Natural killer cell (primary cell): Measurements from ENCODE around the gene ZFAND3. TPM values are rescaled to one million over a fixed set of nuclear protein-coding genes. Genes with fewer than 3 reads are reported as not detected.

Experiments
- ATAC-seq, 3 donors: fragments of 150-1000 bp in 2 of 3; fragments of 200-7000 bp in 1 of 3; cut with Tn5 transposase; 1 replicate in 1 of 3; 2 replicates in 2 of 3; pipeline ENCODE4 v1.10.0; 2021; ENCODE audit warnings: mild to moderate bottlenecking in 2 of 3, moderate library complexity in 2 of 3
- DNase-seq, 2 donors: peaks; one replicate each; pipeline versions ENCODE4 v3.0.0 to v3.0.0-alpha.2; 2013 to 2021; ENCODE audit warnings: mixed read lengths in 1 of 2
- H3K27ac ChIP-seq: one replicate; pipeline ENCODE4 v1.5.1; 2013; ENCODE audit warnings: mild to moderate bottlenecking, low read length
- H3K27me3 ChIP-seq: one replicate; pipeline ENCODE4 v1.6.1; 2013; ENCODE audit warnings: low read length; ENCODE audit not compliant: control insufficient read depth, insufficient read depth
- H3K36me3 ChIP-seq: one replicate; pipeline ENCODE4 v1.6.1; 2013; ENCODE audit warnings: low read length; ENCODE audit not compliant: control insufficient read depth, insufficient read depth
- H3K4me1 ChIP-seq: one replicate; pipeline ENCODE4 v1.6.1; 2013; ENCODE audit warnings: low read length; ENCODE audit not compliant: control insufficient read depth, insufficient read depth
- H3K4me3 ChIP-seq: one replicate; pipeline ENCODE4 v1.5.1; 2013; ENCODE audit warnings: low read length
- H3K9me3 ChIP-seq: one replicate; pipeline ENCODE4 v1.6.1; 2013; ENCODE audit warnings: low read length; ENCODE audit not compliant: control insufficient read depth, insufficient read depth
- H3K27ac Mint-ChIP-seq, 2 donors: one replicate each; pipeline ENCODE4 v1.8.0; 2022; ENCODE audit warnings: mild to moderate bottlenecking in 2 of 2, mixed read lengths in 2 of 2, moderate library complexity in 1 of 2
- H3K27me3 Mint-ChIP-seq, 2 donors: one replicate each; pipeline ENCODE4 v1.8.0; 2022; ENCODE audit warnings: low read depth in 2 of 2, mixed read lengths in 2 of 2
- H3K36me3 Mint-ChIP-seq: one replicate; pipeline ENCODE4 v1.8.0; 2022; ENCODE audit warnings: mixed read lengths
- H3K4me1 Mint-ChIP-seq, 2 donors: one replicate each; pipeline ENCODE4 v1.8.0; 2022; ENCODE audit warnings: mixed read lengths in 2 of 2
- H3K4me3 Mint-ChIP-seq: one replicate; pipeline ENCODE4 v1.8.0; 2022; ENCODE audit warnings: mild to moderate bottlenecking, moderate library complexity, mixed read lengths
- H3K9me3 Mint-ChIP-seq, 2 donors: one replicate each; pipeline ENCODE4 v1.8.0; 2022; ENCODE audit warnings: mixed read lengths in 2 of 2
- CTCF ChIP-seq: fragments of 200-600 bp; IDR thresholded peaks from one replicate; pipeline ENCODE4 v1.8.0; 2022; ENCODE audit warnings: antibody characterized with exemption
- WGBS: methylation state at CpG from one replicate; pipeline ENCODE4 v1.1.7; 2013; ENCODE audit warnings: missing lambda C conversion rate; ENCODE audit not compliant: insufficient coverage; 5-methylcytosine and 5-hydroxymethylcytosine counted together
- intact Hi-C: fragments of 100-400 bp; cut with micrococcal nuclease; formaldehyde crosslinking; loops from one replicate; pipeline ENCODE4 v1.14.2; 2022
- total RNA-seq, 4 donors: library from RNA; stranded (reverse); fragments of 120-200 nt in 1 of 4; gene quantifications; one replicate each; pipeline versions ENCODE4 v1.2.3 to v1.2.4, GENCODE V29; 2013 to 2022

Gene ZFAND3
- total RNA-seq, 3 donors from 2014 or later (not counting 1 experiment from before 2014, with no cell fraction given) = 87.7 to 97.4 (median 90.1) TPM

- Histone ChIP-seq H3K27ac (no peak overlapping the region), H3K36me3 (no peaks in the 10 kb centered on the region), H3K9me3 (no peaks in the 10 kb centered on the region), H3K27me3 (no peaks in the 10 kb centered on the region), H3K4me1 (peaks cover 18% of the 10 kb centered on the region), H3K4me3 (no peak overlapping the region)
- H3K27ac Mint-ChIP-seq = peak overlapping the region in 1 of 2 donors; percentile 97
- H3K27me3 Mint-ChIP-seq = no peaks in the 10 kb centered on the region
- DNase-seq (no peak), ATAC-seq (no peak)
- intact Hi-C loops = no loop called here
- peaks cover 31% of the 10 kb centered on the region in 2 donors for H3K4me1 Mint-ChIP-seq
- 90% methylated on average over 5 of the region's 7 CpGs for WGBS
- no peak for TF ChIP-seq CTCF
- H3K9me3 Mint-ChIP-seq = no peaks in the 10 kb centered on the region
- H3K4me3 Mint-ChIP-seq = peak overlapping the region; percentile 54
- no peaks in the 10 kb centered on the region for H3K36me3 Mint-ChIP-seq
Measured at GRCh38 chr6:37816599-37817375, 2.7 kb upstream of the ZFAND3 start.

- H3K4me3 ChIP-seq = peak overlapping the region; percentile 76
- Mint-ChIP-seq H3K27me3 (no peaks in the 10 kb centered on the region), H3K4me1 (peaks cover 47 to 50% of the 10 kb centered on the region in 2 donors), H3K36me3 (no peaks in the 10 kb centered on the region), H3K9me3 (no peaks in the 10 kb centered on the region), H3K4me3 (peak overlapping the region; percentile 97), H3K27ac (peak overlapping the region; percentile 97 to 99)
- DNase-seq = peak; percentile 92 to 99
- H3K27ac ChIP-seq = peak overlapping the region; percentile 92
- WGBS = under 1% methylated on average over 26 of the region's 27 CpGs
- H3K36me3 ChIP-seq = no peaks in the 10 kb centered on the region
- H3K27me3 ChIP-seq = no peaks in the 10 kb centered on the region
- ATAC-seq = peak; percentile 79 to 91 (median 80)
- H3K4me1 ChIP-seq = peaks cover 31% of the 10 kb centered on the region
- no peaks in the 10 kb centered on the region for H3K9me3 ChIP-seq
- intact Hi-C loops = loop anchor here (1.0 kb wide), 1 partner anchor 50 kb away; no protein-coding TSS in a partner anchor
- TF ChIP-seq CTCF = no peak
Measured at GRCh38 chr6:37818536-37819176, 871 bp upstream of the ZFAND3 start.

GRCh38 chr6:37819802-37820717, 533 bp downstream of the ZFAND3 start:
- Mint-ChIP-seq H3K4me3 (peak overlapping the region; percentile 97), H3K9me3 (no peaks in the 10 kb centered on the region), H3K27ac (peak overlapping the region; percentile 97 to 99), H3K36me3 (no peaks in the 10 kb centered on the region), H3K27me3 (no peaks in the 10 kb centered on the region), H3K4me1 (peaks cover 51 to 54% of the 10 kb centered on the region in 2 donors)
- ATAC-seq (peak; percentile 16 to 27 (median 17)), DNase-seq (peak; percentile 50 to 76)
- WGBS = under 1% methylated on average over 65 of the region's 71 CpGs
- peak overlapping the region; percentile 76 for H3K4me3 ChIP-seq
- no peaks in the 10 kb centered on the region for H3K27me3 ChIP-seq
- peak overlapping the region; percentile 92 for H3K27ac ChIP-seq
- no peaks in the 10 kb centered on the region for H3K36me3 ChIP-seq
- TF ChIP-seq CTCF = no peak
- H3K9me3 ChIP-seq = no peaks in the 10 kb centered on the region
- H3K4me1 ChIP-seq = peaks cover 31% of the 10 kb centered on the region
- intact Hi-C loops = loop anchor here (1.0 kb wide), 1 partner anchor 48 kb away; no protein-coding TSS in a partner anchor
